HG03342 (cell line): ENCODE measurements around the gene ERF.

ENCODE experiments used
- ATAC-seq: cut with Tn5 transposase; IDR thresholded peaks from one replicate; pipeline ENCODE4 v1.9.1; 2021; ENCODE audit warnings: mild to moderate bottlenecking, moderate library complexity; ENCODE audit not compliant: unreplicated experiment

The ERF gene

GRCh38 chr19:42287017-42287826 is 32.3 kb upstream of the ERF start:
- no peak for ATAC-seq

- ATAC-seq, result no peak
Observed at GRCh38 chr19:42286349-42287016, 31.6 kb upstream of the ERF start.

GRCh38 chr19:42285988-42286348 is 31.0 kb upstream of the ERF start:
- ATAC-seq, result no peak

GRCh38 chr19:42285541-42285941 is 30.6 kb upstream of the ERF start:
- ATAC-seq, result no peak

GRCh38 chr19:42284591-42285341 is 29.8 kb upstream of the ERF start:
- peak; percentile 4 for ATAC-seq

GRCh38 chr19:42284066-42284501 is 29.2 kb upstream of the ERF start:
- ATAC-seq, result peak; percentile 28

- ATAC-seq, result peak; percentile 34
Observed at GRCh38 chr19:42283188-42284065, 28.5 kb upstream of the ERF start.

GRCh38 chr19:42282819-42283187 is 27.9 kb upstream of the ERF start:
- ATAC-seq, result no peak

- no peak for ATAC-seq
Observed at GRCh38 chr19:42281827-42282762, 27.2 kb upstream of the ERF start.

- no peak for ATAC-seq
Observed at GRCh38 chr19:42281146-42281826, 26.4 kb upstream of the ERF start.

- ATAC-seq, result no peak
Observed at GRCh38 chr19:42280815-42281145, 25.9 kb upstream of the ERF start.

- peak; percentile 29 for ATAC-seq
Observed at GRCh38 chr19:42279902-42280814, 25.2 kb upstream of the ERF start.

- no peak for ATAC-seq
Observed at GRCh38 chr19:42279155-42279901, 24.4 kb upstream of the ERF start.

GRCh38 chr19:42278452-42279154 is 23.7 kb upstream of the ERF start:
- ATAC-seq, result no peak

GRCh38 chr19:42277821-42278451 is 23.0 kb upstream of the ERF start:
- ATAC-seq, result no peak

GRCh38 chr19:42276821-42277220 is 21.9 kb upstream of the ERF start:
- ATAC-seq, result no peak
